Keratinocyte (primary cell): ENCODE results near the gene SNTG2. TPM values are rescaled to one million over a fixed set of nuclear protein-coding genes. Genes with fewer than 3 reads are reported as not detected.

Experiments used
- DNase-seq: peaks from one replicate; pipeline ENCODE4 v3.0.0-alpha.2; 2011; ENCODE audit warnings: low read depth, missing footprints, low spot score
- FAIRE-seq: peaks from 2 replicates; lab custom pipeline; 2011; peaks lifted over from hg19 to GRCh38; lab: Jason Lieb, UNC
- H2AFZ ChIP-seq: 2 replicates; pipeline ENCODE4 v1.6.0; 2012; ENCODE audit warnings: low read length, control low read depth, inconsistent platforms; ENCODE audit not compliant: control insufficient read depth
- H3K27ac ChIP-seq: 2 replicates; pipeline ENCODE4 v1.5.1; 2011; ENCODE audit warnings: low read length; ENCODE audit not compliant: control insufficient read depth, insufficient read depth
- H3K27me3 ChIP-seq: 3 replicates; pipeline ENCODE4 v1.6.0; 2011; ENCODE audit warnings: low read length; ENCODE audit not compliant: control insufficient read depth, insufficient read depth; ENCODE audit errors: extremely low read depth
- H3K36me3 ChIP-seq, 2 experiments: 2 replicates in 1 of 2; 3 replicates in 1 of 2; pipeline ENCODE4 v1.5.1; 2011; ENCODE audit warnings: low read length in 2 of 2, mild to moderate bottlenecking in 1 of 2; ENCODE audit not compliant: control insufficient read depth in 2 of 2, insufficient read depth in 2 of 2; ENCODE audit errors: extremely low read depth in 1 of 2
- H3K4me1 ChIP-seq: 3 replicates; pipeline ENCODE4 v1.5.1; 2011; ENCODE audit warnings: low read length; ENCODE audit not compliant: control insufficient read depth, insufficient read depth; ENCODE audit errors: extremely low read depth
- H3K4me2 ChIP-seq: 3 replicates; pipeline ENCODE4 v1.6.0; 2011; ENCODE audit warnings: low read depth, low read length; ENCODE audit not compliant: control insufficient read depth, insufficient read depth; ENCODE audit errors: extremely low read depth
- H3K4me3 ChIP-seq, 3 experiments: fragments of 200-600 bp in 1 of 3; sonication (generic) in 1 of 3; 2 replicates in 2 of 3; 3 replicates in 1 of 3; pipeline ENCODE4 v1.5.1; 2011 to 2016; ENCODE audit warnings: low read length in 3 of 3, mild to moderate bottlenecking in 3 of 3, control low read depth in 2 of 3, inconsistent platforms in 1 of 3, low read depth in 1 of 3, mixed read lengths in 1 of 3, mixed run types in 1 of 3, moderate library complexity in 1 of 3; ENCODE audit not compliant: control insufficient read depth in 2 of 3, insufficient read depth in 2 of 3; ENCODE audit errors: extremely low read depth in 1 of 3
- H3K79me2 ChIP-seq: 2 replicates; pipeline ENCODE4 v1.6.0; 2012; ENCODE audit warnings: low read length; ENCODE audit not compliant: control insufficient read depth, insufficient read depth
- H3K9ac ChIP-seq: 3 replicates; pipeline ENCODE4 v1.6.0; 2011; ENCODE audit warnings: low read length; ENCODE audit not compliant: control insufficient read depth, insufficient read depth; ENCODE audit errors: extremely low read depth
- H3K9me1 ChIP-seq: 3 replicates; pipeline ENCODE4 v1.6.0; 2011; ENCODE audit warnings: low read length; ENCODE audit not compliant: control insufficient read depth, insufficient read depth; ENCODE audit errors: extremely low read depth
- H3K9me3 ChIP-seq: 2 replicates; pipeline ENCODE4 v1.5.1; 2012; ENCODE audit warnings: low read depth, low read length; ENCODE audit not compliant: control insufficient read depth
- H4K20me1 ChIP-seq: 3 replicates; pipeline ENCODE4 v1.6.0; 2011; ENCODE audit warnings: low read length; ENCODE audit not compliant: control insufficient read depth, insufficient read depth; ENCODE audit errors: extremely low read depth
- EZH2 ChIP-seq: IDR thresholded peaks from one replicate; pipeline ENCODE4 v1.6.1; 2012; ENCODE audit warnings: inconsistent platforms, mild to moderate bottlenecking, low read length, moderate library complexity
- dilution Hi-C: fragments of 300-500 bp; cut with MboI; formaldehyde crosslinking; loops from one replicate; pipeline ENCODE4 v1.7.0; 2020; ENCODE audit warnings: low sequenced_read_pairs; ENCODE audit not compliant: extremely low pct_ligation_motif_present
- polyA plus RNA-seq, 5 experiments: library from polyadenylated mRNA; depleted of rRNA in 3 of 5; stranded (reverse) in 3 of 5; stranded (forward) in 1 of 5; unstranded in 1 of 5; fragments of >200 nt; gene quantifications; 1 replicate in 1 of 5; 2 replicates in 3 of 5; 3 replicates in 1 of 5; pipeline versions ENCODE4 v1.2.1 to v1.2.3, GENCODE V29; 2011 to 2012; ENCODE audit warnings: missing spikeins in 2 of 5, low read depth in 1 of 5, low replicate concordance in 1 of 5
- TF ChIP-seq, protein P1 (sequence below), 3 experiments: IDR thresholded peaks in 1 of 3; conservative IDR thresholded peaks in 1 of 3; optimal IDR thresholded peaks in 1 of 3; 2 replicates in 2 of 3; 3 replicates in 1 of 3; pipeline versions ENCODE3 to v1.5.1; 2011; ENCODE audit warnings: low read length in 3 of 3, mild to moderate bottlenecking in 3 of 3, moderate library complexity in 2 of 3, control low read depth in 1 of 3, inconsistent platforms in 1 of 3; ENCODE audit not compliant: insufficient read depth in 2 of 3; ENCODE audit errors: extremely low read depth in 1 of 3

SNTG2 gene
- polyA plus RNA-seq, 1 donor (not counting 4 experiments of a cell fraction or from before 2014, with no cell fraction given), result not detected

DNA sequence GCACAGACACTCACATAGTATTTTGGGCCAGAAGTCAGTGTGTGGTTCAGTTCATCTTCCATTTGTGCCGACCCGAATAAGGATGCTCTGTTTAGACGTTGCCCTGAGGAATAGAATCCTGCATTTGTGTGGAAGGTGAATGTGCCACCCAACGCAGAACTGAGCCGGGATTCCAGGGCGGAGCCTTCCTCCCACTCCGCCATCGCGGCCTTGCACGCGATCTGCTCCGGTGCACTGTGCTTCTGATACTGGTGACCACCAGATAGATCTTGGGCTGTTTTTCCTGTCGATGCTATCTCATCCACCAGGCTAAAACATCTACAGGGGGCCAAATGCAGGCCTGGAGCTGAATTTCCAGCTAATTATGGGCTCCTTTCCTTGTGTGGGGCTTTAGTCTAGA lies 29.6 kb upstream of the SNTG2 start:
- Histone ChIP-seq H3K9me3 (no peaks in the 10 kb centered on the region), H3K79me2 (no peaks in the 10 kb centered on the region), H3K27me3 (no peaks in the 10 kb centered on the region), H3K9me1 (no peaks in the 10 kb centered on the region), H3K4me3 (no peak overlapping the region), H3K27ac (no peak overlapping the region), H3K4me2 (no peak overlapping the region), H3K4me1 (no peaks in the 10 kb centered on the region), H3K9ac (no peak overlapping the region), H3K36me3 (no peaks in the 10 kb centered on the region), H4K20me1 (no peaks in the 10 kb centered on the region), H2AFZ (no peak overlapping the region)
- DNase-seq (no peak), FAIRE-seq (no peak)
- dilution Hi-C loops, result no loop called here
- TF ChIP-seq EZH2, result no peak
- TF ChIP-seq, protein P1, sequence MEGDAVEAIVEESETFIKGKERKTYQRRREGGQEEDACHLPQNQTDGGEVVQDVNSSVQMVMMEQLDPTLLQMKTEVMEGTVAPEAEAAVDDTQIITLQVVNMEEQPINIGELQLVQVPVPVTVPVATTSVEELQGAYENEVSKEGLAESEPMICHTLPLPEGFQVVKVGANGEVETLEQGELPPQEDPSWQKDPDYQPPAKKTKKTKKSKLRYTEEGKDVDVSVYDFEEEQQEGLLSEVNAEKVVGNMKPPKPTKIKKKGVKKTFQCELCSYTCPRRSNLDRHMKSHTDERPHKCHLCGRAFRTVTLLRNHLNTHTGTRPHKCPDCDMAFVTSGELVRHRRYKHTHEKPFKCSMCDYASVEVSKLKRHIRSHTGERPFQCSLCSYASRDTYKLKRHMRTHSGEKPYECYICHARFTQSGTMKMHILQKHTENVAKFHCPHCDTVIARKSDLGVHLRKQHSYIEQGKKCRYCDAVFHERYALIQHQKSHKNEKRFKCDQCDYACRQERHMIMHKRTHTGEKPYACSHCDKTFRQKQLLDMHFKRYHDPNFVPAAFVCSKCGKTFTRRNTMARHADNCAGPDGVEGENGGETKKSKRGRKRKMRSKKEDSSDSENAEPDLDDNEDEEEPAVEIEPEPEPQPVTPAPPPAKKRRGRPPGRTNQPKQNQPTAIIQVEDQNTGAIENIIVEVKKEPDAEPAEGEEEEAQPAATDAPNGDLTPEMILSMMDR (optimal IDR thresholded peaks at IDR 0.05 in 1 of 3, IDR thresholded peaks at IDR 0.05 in 1 of 3, conservative IDR thresholded peaks at IDR 0.05 in 1 of 3; ENCODE audit: extremely low read depth in 1 of 3, insufficient read depth in 2 of 3, low read length in 3 of 3), result no peak

- DNase-seq (no peak), FAIRE-seq (no peak)
- Histone ChIP-seq H3K79me2 (no peaks in the 10 kb centered on the region), H3K4me1 (no peaks in the 10 kb centered on the region), H3K4me3 (no peak overlapping the region), H4K20me1 (no peaks in the 10 kb centered on the region), H3K27ac (no peak overlapping the region), H3K9me3 (no peaks in the 10 kb centered on the region), H3K4me2 (no peak overlapping the region), H3K27me3 (no peaks in the 10 kb centered on the region), H3K9me1 (no peaks in the 10 kb centered on the region), H2AFZ (no peak overlapping the region), H3K9ac (no peak overlapping the region), H3K36me3 (no peaks in the 10 kb centered on the region)
- dilution Hi-C loops, result no loop called here
- TF ChIP-seq, protein P1 (optimal IDR thresholded peaks at IDR 0.05 in 1 of 3, IDR thresholded peaks at IDR 0.05 in 1 of 3, conservative IDR thresholded peaks at IDR 0.05 in 1 of 3; ENCODE audit: extremely low read depth in 1 of 3, insufficient read depth in 2 of 3, low read length in 3 of 3), result no peak
- TF ChIP-seq EZH2, result no peak
Measured at GRCh38 chr2:922185-922584, 28.5 kb upstream of the SNTG2 start.
